ENCODE data around the gene HUS1.

- TF ChIP-seq, protein P1, sequence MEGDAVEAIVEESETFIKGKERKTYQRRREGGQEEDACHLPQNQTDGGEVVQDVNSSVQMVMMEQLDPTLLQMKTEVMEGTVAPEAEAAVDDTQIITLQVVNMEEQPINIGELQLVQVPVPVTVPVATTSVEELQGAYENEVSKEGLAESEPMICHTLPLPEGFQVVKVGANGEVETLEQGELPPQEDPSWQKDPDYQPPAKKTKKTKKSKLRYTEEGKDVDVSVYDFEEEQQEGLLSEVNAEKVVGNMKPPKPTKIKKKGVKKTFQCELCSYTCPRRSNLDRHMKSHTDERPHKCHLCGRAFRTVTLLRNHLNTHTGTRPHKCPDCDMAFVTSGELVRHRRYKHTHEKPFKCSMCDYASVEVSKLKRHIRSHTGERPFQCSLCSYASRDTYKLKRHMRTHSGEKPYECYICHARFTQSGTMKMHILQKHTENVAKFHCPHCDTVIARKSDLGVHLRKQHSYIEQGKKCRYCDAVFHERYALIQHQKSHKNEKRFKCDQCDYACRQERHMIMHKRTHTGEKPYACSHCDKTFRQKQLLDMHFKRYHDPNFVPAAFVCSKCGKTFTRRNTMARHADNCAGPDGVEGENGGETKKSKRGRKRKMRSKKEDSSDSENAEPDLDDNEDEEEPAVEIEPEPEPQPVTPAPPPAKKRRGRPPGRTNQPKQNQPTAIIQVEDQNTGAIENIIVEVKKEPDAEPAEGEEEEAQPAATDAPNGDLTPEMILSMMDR (IDR thresholded peaks at IDR 0.05) = no peak
- no peak for TF ChIP-seq POLR2A (IDR thresholded peaks at IDR 0.05)
- no peak for TF ChIP-seq POLR2AphosphoS5 (IDR thresholded peaks at IDR 0.05)
Measured at GRCh38 chr7:47941136-47941844, 38.1 kb downstream of the HUS1 start.

Data from transverse colon (tissue), 4 donors.